Activated T-helper 9 cell treated with anti-CD3 and anti-CD28 coated beads, Interleukin-2, amount 50 U/mL, for 16 hours (primary cell): Measurements from ENCODE around the gene CHD1.

Experiments
- DNase-seq: peaks from one replicate; pipeline ENCODE4 v3.0.0-alpha.2; 2020; ENCODE audit warnings: low read depth

Gene CHD1

DNA sequence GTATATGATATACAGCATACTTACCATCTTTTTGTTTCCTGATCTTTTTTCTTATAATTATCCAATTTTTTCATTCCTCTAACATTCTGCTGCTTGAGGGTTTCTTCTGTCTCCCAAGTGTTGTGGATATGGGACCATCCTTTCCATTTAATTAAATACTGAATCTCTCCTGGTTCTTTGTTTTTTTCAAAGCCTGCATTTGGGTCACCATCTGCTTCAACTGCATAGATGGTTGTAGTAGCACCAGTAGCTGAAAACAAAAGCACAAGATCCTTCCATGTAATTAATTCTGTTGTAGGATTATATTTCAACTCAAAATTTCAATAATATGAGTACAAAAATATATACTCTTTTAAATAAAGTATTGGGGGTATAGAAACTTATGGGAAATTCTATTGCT lies 29.4 kb downstream of the CHD1 start:
- no peak for DNase-seq

DNA sequence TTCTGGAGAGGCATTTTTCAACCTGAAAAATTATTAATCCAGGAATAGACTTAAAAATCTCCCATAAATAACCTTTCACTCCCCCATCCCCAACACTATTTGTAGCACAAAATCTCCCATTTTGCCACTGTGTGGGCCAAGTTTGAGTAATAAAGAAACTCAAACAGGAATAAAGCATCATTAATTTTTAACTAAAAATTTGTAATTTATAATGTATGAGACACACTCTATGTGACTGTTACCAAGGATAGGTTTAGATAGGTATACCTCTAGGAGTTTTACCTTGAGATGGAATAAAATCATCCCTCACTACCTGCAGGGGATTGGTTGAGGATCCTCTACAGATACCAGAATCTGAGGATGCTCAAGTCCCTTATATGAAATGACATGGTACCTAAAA lies 30.1 kb downstream of the CHD1 start:
- DNase-seq: no peak

DNA sequence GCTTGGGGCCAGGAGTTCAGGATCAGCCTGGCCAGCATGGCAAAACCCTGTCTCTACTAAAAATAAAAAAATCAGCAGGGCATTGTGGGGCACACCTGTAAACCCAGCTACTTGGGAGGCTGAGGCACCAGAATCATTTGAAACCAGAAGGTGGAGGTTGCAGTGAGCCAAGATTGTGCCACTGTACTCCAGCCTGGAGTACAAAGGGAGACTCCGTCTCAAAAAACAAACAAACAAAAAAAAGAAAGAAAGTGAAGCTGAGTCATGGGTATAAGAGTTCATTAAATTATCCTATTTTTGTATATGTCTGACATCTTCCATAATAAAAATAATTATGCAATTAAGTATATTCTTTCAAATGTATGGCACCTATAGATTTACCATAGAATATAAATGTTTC lies 37.2 kb downstream of the CHD1 start:
- DNase-seq: no peak

DNA sequence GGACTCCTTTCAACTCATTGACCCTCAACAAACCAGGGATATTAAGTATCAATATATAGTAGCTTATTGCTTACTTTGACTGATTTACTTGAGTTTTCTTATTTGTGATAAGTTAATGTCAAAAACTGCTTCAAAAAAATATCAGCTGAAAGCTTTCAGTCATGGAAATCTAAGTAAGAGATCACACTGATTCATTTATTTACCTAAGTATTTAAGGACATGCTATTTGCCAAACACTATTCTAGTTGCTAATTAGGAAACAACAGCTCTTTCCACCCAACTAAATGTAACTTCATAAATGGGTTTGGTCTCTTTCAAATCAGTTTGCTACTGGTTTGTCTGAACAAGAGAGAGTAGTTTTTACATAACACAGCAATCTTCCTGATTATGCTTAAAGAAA lies 48.2 kb downstream of the CHD1 start:
- no peak for DNase-seq

DNA sequence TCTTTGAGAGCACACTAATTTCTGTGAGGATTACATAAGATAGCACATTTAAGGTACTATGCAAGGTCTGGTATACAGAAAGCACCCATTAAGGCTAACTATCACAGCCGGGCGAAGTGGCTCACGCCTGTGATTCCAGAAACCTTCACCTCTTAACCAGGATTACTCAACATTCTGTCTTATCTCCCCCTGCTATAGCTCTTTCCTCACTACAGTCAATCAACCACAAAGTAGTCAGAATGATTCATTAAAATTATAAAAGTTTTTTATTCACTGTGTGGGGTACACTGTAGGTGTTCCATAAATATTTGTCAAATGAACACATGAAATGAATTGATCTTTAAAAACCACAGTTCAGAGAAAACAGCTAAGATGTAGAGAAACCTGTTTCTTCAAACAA lies 48.7 kb downstream of the CHD1 start:
- no peak for DNase-seq

DNA sequence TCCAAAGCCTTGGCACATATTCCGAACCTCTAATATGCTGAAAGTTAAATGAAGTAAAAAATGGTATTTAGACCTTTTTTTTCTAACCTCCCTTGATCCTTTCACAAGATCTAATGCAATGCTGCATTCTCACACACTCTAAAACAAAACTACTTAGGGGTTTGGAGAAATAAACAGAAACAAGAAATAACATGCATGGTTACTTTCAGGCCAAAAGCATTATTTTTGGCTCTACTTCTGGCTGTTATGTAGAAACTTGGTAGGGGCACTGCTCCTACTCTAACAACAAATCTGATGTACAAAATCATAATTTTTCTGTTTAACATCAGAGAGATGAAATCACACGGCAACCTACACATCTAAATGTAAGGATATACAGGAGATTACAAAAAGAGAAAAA lies 51.2 kb downstream of the CHD1 start:
- no peak for DNase-seq

DNA sequence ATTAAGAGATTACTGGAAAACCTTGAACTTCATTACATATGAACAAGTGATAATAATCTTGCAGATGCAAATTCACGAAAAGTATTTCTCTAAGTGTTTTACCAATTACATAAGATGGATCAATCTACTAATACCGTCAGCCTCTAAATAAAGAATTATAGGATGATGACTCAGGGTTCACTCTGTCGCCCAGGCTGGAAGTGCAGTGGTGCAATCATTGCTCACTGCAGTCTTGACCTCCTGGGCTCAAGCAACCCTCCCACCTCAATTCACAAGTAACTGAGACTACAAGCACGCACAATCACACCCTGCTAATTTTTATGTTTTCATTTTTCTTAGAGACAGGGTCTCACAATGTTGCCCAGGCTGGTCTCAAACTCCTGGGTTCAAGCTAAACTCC lies 56.1 kb downstream of the CHD1 start:
- no peak for DNase-seq

DNA sequence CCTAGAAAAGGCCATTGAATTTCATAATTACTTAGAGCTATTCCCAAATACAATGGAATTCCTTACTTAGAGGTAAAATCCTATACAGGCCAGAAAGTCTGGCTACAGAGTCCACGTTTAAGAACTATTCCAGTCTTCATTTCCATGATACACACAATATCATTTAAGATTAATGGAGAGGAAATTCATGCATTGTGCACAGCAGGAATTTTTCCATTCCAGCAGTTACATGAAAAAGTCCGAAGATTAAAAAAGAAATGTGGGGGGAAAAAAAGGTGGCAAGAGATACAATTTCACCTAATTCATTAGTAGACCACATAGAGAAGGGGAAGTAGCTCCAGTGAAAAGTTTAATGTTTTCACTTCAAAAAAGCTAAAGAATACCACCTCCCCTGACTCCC lies 63.1 kb downstream of the CHD1 start:
- DNase-seq: no peak

DNA sequence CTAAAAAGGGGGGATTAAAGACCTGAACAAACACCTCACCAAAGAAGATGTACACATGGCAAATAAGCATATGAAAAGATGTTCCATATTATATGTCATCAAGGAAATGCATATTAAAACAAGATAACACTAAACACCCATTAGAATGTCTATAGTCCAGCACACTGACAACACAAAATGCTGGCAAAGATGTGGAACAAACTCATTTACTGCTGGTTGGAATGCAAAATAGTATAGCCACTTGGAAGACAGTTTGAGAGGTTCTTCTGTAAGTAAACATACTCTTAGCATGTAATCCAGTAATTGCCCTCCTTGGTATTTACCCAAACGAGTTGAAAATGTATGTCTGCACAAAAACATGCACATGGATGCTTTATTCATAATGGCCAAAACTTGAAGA lies 81.8 kb downstream of the CHD1 start:
- DNase-seq: no peak

DNA sequence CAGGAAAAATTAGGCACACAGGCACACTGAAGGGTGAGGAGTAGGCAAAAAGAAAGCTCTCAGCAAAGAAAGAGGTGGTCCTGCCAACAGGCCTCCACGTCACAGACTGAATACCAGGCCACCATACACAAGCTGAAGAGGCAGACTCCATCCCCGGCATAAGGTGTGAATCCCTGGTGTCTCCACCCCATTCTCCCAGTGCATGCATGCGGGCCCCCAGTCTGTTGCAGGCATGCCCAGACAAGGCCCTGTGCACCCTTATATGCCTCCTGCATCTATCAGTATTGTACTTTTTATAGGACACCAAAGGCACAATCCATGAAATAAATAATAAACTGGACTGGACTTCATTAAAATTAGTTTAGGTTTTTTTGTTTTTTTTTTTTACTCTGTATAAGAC lies 82.3 kb downstream of the CHD1 start:
- no peak for DNase-seq

DNA sequence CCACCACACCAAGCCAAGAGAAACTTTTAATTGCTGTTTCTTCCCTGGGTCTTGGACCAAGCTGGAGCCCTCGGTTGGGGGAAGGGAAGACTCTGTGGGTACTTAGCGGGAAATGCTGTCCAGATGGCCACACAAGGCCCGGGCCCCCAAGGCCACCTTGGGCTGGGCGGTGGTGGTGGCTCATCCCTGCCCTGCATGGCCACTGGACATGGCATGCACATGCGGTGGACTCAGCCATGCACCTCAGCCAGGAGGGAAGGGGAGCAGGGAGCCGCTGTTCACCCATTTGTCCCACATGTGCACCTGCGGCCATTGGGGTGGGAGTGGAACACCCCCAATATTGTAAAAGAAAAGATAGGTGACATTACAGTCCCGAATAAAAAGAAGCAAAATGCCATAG lies 82.9 kb downstream of the CHD1 start:
- no peak for DNase-seq

DNA sequence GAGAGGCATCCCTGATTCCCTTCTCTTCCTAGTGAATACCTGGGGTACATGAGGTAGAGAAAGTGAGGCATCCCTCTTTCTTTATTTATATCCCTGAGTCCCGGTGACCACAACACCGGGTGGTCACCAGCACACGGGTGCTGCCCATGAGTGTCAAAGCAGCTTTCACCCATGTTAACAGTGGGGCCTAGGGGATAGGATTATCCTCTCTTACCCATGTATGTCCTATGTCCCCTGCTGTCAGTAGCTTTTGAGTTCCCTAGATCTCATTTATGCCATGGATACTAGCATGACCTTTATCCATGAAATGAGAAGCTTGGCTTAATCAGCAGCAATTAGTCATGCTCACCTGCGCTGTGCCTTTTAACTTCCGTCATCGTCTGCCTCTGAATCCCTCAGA lies 83.9 kb downstream of the CHD1 start:
- DNase-seq: no peak

DNA sequence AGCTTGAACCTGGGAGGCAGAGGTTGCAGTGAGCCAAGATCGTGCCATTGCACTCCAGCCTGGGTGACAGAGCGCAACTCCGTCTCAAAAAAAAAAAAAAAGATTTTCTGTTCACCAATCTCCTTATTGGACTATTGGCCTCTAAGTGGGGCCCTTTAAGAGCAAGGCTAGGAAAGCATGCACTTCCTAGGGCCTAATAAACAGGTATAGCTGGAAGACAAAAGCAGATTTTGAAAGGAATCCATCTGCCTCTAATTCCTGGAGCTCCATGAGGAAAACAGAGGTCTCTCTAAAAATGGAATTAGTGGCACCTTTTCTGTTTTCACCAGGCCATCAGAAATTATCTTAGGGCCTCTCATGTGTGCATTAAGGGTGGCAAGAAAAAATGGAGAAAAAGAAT lies 85.3 kb downstream of the CHD1 start:
- no peak for DNase-seq

DNA sequence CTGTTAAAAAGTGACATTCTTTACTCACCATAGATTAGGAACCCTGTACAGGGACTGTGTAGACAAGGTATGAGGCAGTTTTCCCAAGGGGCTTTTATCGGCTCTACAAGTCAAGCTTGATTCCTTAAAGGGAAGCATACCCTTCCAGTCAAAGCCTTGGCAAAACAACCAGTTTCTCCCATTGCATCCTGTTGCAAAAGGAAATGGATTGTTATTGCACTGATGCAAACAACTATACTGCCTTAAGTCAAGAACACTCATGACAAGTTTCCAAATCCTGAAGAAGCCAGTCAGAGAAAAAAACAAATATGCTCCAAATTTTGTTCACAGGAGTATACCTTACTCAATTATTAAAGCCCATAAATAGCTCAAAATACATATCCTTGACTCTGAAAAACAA lies 87.9 kb downstream of the CHD1 start:
- DNase-seq: no peak

DNA sequence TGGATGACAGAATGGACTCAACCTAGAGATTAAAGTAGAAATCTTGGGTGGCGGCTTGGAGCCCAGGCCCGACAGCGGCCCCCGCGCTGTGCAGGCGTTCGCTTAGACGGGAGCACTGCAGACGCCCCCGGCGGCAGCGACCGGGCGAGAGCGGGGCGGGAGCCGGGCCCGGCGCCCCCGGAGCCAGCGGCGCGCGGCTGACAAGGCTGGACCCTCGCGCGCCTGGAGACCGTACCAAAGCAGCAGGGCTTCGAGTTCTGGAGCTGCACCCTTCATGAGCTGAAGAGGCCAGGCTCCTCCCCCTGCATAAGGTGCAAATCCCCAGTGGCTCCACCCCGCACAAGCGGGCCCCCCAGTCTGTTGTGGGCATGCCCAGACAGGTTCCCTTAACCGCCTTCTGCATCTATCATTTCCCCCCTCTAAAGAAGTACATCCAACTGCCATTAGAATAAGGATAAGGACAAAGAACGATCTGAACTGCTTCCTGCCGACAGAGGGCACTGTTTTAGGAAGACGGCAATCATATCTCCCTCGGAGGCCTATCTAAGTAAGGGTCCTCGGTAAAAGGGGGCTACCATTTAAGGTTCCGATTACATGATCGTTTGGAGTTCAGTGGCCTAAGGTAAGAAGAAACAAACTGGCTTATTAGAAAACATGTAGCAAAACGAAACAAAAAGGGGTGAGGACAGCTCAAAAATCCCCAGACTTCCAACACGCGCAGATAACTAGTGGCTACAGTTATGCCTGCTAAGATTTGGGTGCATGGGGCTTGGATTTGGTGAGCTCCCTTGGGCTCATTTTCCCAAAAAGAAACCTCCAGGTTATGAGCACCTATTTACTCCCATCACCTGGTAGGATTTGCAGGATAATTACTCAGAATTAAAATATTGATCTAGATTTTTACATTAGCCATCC lies 89.1 kb downstream of the CHD1 start:
- DNase-seq: no peak

DNA sequence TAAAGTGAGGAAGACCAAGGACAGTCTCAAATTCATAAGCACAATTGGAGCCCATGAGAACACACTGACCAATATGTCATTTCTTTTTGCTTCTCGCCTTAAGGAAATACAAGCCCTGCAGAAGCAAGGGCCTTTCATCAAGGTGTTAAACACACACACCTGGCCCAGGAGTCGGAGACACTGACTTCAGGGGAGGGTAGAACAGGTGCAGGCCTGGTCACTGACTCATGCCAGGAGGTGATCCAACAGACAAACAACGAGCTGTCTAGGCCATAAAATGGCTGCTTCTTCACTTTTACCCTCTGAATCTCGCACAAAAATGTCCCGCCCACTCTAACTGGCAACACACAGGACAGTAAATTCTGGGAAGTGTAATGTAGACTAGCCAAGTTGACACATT lies 92.6 kb downstream of the CHD1 start:
- DNase-seq: no peak

DNA sequence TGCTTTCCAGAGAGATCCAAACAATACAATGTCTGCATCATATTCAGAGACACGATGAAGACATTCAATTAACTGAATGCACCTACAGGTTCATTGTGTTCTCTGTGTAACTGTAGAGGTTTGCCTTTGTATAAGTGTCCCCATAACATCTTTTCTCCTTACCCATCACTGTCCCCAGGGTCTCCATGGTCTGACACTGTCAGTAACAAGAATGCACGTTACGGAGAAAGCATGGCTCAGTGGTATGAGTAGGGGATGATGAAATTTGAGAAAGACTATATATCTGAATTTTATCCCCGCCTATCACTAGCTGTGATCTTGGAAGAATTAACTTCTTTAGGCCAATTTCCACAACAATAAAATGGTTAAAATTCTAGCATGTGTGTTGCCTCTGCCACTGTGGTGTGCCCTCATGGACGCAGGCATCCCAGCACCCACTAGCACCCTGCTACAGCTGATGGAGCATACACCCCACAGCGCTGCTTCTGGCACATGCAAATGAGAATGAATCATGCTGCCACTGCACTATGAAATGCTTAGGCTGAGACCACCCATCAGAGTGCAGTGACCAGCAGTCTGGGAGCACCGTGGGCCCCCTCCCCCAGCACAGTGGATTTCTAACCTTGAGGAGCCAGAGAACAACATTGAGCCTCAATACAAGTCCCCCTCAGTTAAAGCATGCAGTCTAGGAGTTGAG lies 101.1 kb downstream of the CHD1 start:
- DNase-seq: no peak

DNA sequence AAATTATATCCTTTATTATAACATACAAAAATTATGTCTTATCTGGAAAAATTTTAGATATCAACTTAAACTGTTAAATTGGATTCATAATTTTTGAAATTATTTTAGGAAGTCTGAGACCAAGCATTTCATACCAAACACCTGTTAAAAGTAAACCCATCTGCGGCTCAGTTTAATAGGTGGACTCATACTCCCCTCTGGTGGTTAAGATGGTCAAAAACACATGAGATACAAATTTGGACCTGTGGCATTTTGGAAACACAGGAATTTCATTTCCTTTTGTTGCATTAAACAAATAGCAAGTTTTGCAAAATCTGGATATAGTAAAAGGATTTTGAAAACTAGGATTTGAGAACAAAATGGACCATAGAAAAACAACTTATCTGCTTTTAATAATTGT lies 101.6 kb downstream of the CHD1 start:
- DNase-seq: no peak

DNA sequence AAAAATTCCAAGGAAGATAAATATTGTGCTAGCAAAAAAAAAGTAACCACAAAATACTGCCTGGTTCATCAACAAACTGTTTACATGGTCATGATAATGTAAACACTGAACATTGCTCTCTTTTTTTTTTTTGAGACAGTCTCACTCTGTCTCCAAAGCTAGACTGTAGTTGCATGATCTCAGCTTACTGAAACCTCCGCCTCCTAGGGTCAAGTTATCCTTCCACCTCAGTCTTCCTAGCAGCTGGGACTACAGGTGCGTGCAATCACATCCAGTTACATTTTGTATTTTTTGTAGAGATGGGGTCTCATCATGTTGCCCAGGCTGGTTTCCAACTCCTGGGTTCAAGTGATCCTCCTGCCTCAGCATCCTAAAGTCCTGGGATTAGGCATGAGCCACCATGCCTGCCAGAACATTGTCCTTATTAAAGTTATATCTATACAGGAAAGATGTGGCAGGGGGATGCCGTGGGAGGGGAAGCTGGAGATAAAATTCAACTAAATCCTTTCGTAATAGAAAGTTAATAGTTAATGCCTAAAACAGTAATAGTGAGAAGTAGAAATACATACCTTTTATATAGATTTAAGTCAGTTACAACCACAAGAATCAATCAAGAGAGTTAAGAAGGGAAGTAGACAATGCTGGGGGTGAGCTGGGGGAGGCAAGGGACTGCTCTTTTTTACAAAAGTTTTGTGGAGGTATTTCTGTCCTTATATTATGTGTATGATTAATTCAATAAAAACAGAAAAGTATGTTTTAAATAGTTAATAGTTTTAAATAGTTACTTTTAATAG lies 103.0 kb downstream of the CHD1 start:
- no peak for DNase-seq

DNA sequence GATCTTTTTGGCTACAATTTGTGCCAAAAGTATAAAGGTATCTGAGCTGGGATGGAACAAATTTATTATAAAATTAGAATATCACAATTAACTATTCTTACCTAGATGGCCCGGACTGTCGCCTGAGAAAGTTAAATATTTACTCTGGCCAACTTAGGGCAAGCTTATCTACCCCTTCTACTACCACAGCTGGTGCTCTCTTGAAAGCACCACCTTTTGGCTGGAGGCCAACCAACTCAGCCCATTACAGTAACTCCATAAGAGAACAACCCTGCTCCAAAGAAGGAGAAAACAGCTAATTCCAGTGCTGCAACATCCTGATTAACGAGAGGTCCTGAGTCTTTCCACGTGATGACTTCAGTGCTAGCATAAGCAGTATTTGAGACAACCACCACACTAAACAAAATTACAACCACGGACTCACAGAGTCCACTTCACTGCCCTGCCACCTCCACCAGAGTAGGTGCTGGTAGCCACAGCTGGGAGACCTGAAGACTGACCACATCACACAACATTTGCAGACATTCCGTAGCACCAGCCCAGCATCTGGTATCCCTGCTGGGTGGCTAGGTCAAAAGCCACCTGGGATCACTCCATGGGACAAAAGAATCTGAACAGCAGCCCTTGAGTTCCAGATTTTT lies 112.1 kb downstream of the CHD1 start:
- no peak for DNase-seq

DNA sequence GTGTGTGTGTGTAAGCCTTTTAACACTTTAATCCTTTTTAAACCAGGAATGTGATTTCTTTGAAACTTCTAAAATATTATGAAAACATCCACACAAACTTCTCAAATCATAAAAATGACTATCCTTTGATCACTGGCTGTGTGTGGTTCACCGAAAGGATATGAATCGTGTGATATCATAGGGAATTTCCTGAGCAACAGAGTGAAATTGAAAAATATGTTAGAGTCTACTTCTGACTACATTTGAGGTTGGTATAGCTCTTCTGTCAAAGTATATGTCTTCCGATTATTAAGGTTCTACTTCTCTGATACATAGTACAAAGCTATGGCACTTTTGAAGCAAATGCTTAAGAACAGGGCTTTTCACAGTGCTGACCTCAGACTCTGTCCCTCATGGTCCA lies 115.1 kb downstream of the CHD1 start:
- no peak for DNase-seq

DNA sequence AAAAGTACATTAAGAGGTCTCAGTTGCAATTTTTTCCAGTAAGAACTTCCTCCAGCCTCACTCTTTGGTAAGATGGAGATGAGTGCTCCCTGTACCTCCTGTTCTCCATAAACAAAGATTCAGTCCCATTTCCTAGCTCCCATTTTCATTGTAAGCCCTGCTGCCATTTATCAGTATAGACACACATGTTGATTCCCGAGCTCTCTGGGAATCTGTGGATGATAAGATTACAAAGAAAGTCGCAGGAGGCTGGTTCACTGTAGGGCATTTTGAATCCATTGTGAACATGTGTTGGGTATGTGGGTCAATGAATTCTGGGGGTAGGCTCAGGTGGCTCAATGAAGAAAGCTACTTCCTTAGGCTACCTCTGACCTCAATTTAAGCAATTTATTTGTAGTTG lies 118.6 kb downstream of the CHD1 start:
- no peak for DNase-seq
